NCI-H2196 treated with DMSO at 0.1 percent for 48 hours (cell line): ENCODE measurements around the gene RNF14.

ENCODE experiments used
- DNase-seq: peaks from one replicate; lab custom pipeline; 2025; ENCODE audit not compliant: unreplicated experiment; lab: John Stamatoyannopoulos, UW

Gene RNF14

DNA sequence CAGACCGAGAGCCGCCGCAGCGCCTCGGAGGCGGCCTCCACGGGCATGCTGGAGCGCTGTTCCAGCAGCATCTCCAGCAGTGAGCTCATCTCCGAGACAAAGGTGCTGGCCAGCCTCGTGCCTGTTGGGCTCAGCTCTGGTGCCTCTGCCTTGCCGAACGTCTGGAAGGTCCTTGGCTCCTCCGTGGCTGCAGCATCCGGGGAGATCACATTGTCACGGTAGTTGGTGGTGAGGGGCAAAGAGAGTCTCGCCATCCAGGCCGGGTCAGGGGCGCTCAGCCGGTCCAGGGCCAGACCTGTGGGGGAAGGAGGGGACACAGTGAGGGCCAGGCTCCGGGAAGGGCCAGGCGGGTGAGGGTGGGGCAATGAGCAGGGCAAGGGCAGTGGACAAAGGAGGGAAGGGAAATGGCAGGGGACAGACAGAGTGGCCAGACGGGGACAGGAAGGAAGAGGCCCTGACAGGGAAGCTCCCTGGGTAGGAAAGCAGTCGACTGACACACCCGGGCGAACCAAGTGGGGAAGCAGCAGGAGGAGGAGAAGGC is 23.3 kb upstream of the RNF14 start:
- no peak for DNase-seq

DNA sequence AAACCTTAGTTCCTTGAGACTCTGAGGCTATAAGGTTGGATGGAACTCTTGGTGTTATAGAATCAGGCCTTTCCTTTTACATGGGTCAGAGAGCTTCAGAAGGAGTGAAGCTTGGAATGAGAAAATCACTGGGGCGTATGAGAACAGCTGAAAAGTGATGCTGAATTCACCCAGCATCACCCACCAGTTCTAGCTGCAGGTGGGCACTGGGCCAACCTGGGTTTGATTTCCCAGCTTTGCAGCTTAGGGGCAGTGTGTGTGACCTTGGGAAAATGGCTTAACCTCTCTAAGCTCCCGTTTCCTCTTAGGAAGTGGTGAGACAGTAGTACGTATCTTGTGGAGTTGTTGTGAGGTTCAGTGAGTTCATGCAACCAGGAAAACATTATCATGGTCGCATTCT is 21.6 kb upstream of the RNF14 start:
- no peak for DNase-seq

DNA sequence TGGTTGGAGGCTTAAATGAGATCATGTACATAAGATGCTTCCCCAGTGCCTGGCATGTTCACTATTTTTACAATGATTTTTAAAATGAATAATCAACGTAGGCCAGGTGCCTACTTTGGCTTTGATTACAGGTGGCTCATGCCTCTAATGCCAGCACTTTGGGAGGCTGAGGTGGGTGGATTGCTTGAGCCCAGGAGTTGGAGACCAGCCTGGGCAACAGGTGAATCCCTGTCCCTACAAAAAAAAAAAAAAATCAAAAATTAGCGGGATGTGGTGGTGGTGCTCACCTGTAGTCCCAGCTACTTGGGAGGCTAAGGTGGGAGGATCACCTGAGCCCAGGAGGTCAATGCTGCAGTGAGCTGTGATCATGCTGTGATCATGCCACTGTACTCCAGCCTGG is 20.1 kb upstream of the RNF14 start:
- DNase-seq = no peak

DNA sequence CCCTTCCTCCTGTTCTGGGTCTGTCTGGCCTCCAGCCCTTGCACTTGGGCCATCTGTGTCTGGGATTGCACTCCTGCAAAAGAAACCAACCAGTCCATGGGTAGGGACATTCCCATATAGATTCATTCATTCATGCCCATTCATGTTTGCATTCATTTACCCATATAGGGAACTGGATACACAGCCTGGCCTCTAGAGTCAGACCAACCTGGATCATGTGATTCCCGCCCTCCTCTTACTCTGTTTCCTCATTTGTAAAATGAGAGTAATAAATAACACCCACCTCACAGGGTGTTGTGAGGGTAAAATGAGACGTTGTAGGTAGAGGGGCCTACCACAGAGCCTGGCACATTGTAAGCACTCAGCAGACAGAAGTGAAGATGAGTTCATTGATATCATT is 19.4 kb upstream of the RNF14 start:
- DNase-seq = no peak

DNA sequence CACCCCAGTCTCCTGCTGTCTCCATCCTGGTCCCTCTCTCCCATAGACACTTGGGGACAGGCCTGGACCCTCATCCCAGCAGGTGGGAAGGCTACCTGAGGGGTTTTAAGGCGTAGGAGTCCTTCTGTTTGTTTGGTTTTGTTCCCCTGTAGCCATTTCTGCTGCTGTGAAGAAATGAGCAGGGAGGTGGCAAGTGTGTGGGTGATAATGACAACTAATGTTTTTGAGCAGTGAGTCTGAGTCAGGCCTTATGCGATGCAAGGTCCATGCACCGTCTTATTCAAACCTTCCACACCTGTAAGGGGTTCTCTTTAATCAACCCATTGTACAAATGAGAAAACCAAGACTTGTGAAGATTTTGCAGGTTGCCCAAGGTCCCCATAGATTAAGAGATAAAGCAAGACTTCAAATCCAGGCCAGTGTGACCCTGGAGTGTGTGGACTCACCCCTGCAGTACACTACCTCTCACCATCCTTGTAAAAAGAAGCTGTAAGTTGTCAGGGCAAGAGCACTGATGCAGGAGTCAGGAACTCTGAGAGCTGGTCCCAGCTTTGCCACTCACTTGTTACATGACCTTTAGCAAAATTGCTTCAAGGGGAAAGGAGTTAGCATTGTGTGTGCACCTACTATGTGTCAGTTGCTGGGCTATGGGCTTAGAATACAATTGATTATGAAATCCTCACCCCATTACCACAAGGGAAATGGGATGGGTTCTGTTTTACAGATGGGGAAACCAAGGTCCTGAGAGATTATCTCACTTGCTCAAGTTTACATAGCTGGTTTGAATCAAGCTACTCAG is 18.5 kb upstream of the RNF14 start:
- DNase-seq = no peak

DNA sequence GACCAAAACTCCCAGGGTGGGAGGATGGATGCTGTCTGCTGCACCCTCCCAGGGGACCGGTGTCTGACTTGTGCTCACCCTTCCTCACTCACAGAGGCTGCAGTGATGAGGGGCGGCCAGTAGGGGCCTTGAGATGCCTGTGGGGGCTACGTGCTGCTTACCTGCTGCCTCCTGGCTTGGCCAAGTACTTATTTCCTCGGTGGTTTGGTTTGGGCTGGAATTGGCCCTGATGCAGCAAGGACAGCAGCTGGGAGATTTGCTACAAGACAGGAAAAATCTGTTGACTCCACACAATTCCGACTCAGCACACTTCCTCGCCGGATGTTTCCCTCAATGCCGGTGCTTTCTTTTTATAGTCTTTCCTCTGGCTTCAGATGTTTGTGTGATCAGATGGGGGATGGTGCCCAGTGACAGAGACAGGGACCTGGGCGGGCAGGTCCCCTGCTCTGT is 17.5 kb upstream of the RNF14 start:
- no peak for DNase-seq

DNA sequence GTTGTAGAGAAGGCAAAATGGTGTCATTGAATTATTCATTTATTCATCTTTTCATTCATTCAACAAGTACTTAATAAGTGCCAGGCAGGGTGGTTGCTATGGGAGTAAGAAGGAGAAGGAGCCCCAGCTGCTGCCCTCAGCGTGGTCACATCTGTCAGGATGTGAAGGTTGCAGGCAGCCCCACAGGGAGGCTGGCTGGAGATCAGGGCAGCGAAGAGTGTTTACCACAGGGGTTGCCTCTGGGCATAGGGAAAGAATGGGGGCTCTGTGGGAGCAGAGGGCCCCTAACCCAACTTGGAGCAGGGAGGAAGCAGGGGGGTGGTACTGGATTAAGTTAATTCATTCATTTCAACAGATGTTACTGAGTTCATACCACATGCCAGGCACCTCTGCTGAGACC is 16.9 kb upstream of the RNF14 start:
- DNase-seq = no peak

DNA sequence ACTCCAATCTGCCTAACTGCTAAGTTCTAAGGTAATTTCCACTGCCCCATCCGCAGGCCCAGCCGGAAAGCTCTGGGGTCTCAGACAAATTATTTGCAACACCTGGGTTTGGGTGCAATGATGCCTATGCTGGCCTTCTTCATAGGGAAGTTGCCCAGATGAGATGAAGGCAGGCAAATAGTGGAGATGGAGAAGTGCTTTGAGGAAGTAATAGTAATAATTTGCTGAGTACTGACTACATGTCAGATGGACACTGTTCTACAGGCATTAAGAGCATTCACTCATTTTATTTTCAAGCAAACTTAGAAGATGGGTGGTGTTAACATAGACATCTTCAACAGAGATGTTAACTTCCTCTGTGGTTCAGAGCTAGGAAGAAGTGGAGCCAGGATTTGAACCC is 14.7 kb upstream of the RNF14 start:
- DNase-seq = no peak

DNA sequence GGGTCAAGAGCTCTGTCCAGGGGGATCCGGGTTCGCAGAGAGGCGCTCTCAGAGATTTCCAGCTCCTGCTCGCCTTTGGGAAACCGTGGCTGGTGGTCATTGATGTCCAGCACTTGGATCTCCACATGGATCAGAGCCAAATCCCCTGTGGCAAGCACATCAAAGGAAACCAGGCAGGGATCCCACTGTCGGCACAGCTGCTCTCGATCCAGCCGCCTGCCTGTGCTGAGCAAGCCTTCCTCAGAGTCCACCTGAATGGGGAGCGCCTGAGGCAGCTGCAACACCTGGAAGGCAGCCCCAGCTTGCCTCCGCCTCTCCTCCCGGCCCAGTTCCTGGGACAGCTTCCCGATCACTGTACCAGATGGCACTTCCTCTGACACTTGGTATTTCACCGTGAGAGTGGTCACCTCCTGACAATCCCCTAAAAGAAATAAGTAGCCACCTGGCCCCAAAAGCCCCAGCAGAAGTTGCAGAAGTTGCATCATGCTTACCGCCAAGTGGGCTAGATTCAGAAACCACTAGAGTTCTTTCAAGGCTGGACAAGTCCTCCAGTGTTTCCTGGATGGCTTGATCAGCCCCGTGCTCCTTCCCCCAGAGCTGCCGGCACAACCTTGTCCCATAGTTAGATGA is 11.4 kb upstream of the RNF14 start:
- no peak for DNase-seq

DNA sequence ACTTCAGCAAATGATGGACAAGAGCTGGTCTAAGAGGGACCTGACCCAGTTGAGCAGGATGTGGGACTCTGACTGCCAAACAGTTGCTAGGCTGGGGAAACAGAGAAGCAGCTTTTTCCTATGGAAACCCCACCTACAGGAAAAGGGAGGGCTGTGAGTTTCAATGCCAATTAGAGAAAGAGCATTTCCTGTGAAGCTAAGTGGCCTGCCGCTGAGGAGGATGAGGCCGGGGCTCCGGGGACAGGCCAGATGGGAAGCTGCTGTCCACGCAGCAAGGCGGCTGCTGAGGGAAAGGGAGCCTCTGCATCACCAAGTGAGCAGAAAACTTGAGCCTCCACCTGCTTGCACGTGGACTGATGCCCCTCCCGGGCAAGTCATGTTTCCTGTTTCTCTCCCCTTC is 10.8 kb upstream of the RNF14 start, which contains the start of gene PCDH12:
TSS of gene PCDH12 (minus strand) at position 90 of the 400 bp plus-strand sequence. CDS start 351 bp downstream, outside the sequence.
- no peak for DNase-seq

DNA sequence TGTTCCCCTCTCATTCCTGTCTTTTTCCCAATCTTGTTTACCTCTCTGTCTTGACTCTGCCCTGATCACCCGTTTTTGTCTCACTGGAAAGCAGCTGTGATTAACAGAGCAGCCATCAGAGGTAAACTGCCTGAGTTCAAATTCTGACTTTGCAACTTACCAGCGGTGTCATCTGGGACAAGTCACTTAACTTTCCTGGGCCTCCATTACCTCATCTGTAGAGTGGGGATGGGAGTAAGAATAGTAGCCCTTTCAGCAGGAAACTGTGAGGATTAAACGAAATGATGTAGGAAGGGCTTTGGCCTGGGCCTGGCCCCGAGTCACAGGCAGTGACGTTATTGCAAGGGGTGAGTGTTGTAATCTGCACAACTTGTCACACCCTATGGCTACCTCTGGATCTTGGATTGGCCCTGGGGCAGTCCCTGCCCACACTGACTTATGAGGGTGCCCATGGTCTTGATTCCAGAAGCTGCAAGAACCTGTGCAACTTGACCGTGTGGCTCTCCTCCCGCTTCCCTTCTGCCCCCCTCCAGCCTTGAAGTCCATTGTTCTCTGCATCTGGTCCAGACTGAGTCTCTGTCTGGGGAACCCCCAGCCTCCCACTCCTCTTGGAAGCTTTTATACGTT is 10.2 kb upstream of the RNF14 start:
- DNase-seq = no peak

DNA sequence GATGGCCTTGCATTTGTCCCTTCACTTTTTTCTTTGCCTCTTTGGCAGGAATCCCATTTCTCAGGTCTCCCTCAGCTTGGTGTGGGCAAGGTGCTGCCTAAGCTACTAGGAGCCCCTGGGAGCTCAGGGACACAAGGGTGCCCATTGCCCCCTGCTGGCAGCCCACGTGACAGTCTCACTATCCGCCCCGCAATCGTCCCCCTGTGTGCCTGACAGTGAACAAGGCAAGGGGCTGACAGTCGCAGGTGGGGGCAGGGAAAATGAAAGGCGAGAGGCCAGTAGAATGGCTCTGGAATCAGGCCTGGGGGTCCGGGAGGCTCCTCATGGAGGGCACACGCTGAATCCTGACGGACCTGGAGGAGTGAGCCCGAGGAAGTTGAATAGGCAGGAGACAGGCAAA is 8.9 kb upstream of the RNF14 start:
- no peak for DNase-seq

DNA sequence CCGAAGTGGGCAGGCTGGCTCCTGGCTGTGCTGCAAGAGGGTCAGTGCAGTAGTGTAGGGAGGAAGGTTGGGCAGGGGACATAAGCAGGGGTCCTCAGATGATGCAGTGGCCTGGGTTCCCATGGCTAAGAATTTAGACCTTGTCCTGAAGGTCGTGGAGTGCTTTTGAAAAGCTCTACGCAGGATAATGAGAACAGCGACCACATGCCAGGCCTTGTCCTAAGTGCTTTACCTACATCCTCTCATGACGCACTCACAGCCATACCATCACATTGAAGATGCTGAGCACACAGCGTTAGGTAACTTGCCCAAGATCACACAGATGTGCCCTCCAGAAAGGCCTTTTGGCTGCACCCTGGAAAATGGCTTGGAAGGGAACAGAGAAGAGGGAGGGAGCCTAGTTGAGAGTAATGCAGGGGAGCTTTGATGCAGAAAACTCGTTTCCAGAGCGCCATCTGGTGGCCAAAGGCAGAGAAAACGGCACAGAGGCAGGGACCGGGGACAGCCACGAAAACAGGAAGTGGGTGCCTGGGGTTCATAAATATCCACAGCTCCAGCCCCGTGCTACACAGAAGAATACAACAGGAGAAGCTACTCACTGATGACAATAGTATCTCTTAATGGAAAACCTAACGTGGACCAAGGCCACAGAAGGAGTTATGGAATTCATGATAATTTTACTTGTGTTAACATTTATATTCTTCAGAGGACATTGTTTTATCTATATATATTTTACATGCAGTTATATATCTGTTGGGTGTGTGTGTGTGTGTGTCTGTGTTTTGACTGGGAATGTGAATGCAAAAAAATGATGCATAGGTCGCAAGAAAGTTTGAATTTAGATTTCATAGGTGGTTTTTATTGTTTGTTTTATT is 8.2 kb upstream of the RNF14 start:
- peak; percentile 81 for DNase-seq

DNA sequence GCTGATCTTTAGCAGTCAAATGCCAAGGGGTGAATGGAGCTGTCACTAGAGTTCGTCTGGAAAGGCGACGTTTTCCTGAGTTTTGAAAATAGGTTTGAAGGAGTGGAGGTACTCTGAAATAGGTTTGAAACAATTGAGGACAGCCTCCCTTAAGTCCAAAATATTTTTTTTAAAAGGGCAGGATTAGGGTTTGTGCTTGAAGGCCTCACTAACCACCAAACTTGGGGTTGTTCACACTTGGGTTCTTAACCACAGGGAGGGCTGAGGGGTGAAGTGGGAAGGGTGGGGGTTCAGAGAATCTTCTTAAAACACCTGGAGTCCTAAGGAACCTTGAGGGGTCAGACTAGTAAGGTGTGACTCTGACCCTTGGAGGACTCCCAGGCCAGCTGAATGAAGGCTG is 7.4 kb upstream of the RNF14 start:
- DNase-seq = no peak

DNA sequence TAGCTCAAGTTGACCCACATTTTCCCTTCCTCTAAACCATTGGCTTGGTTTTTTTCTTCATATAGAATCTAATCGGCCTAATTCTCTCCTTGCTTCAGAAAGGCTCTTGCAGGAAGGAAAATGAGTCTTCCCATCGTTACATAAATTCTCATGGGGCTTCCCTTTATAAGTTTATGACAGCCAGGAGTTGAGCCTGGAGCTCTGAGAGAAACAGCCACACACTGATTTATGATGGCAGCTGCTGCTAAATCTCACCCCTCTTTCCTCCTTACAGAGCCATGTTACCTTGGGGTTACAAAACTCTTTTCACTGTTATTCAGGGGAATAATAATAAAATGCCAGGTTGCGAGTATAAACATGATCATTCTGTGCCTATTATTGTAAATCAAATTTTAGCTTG is 5.2 kb upstream of the RNF14 start:
- no peak for DNase-seq

DNA sequence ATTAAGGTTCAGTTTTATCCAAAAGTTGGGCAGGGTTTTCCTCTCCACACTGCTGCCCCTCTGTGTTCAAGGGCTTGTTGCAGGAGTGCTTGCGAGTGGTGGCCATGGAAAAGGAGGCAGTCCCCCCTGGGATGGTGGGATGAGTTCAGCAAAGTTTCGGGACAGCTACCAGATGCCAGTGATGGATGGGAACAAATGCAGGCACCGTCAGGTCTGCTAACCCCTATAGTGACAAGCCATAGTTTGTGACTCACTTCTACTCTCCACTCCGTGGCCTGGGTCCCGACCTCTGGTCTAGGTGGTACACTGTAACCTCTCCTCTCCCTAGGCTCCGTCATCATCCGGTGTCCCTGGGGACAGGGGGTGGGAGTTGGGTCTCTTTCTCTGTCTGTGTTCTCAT is 3.8 kb upstream of the RNF14 start:
- no peak for DNase-seq

DNA sequence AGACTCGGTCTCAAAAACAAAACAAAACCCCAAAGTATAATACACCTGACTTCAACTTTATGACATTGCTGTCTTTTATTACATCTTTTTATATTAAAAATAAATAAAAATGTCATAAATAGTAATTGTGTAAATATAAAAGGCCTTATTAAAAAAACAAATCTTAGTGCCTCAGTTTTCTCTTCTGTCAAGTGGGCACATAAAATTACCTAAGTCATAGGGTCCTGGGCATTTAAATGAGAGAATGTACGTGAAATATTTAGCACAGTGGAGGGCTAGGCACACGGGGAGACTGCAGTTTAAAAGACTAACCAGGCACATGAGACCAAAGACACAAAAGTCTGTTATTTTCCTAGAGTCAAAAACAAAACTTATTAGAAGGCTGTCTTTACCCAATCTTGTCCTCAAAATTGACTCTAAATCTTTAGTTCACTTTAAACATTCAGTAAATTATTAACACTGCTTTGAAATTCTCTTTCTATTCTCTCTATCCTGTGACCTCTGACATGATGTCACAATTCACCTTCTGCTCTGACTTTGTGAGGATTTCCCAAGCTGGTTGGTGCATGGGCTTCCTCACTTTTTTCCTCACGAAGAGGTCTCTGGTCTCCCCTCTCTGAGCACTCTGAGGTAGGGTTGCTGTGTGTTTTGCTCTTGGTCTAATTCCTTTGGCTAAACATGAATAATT is 2.5 kb upstream of the RNF14 start:
- DNase-seq = no peak

DNA sequence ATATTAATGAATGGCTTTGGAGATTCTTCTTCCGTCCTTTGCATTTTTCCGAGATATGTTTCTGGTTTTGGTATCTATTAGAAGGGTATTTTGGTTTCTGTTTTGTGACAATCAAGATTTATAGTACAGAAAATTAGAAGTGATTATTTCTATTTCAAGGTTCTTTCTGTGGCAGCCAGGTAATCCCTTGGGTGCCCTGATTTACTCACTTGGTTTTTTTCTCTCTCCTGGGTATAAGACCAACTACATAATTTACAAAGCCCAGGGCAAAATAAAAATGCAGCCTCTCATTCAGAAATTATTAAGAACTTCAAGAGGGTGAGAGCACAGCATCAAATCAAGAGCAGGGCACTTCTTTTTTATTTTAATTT is 2.0 kb upstream of the RNF14 start:
- no peak for DNase-seq

DNA sequence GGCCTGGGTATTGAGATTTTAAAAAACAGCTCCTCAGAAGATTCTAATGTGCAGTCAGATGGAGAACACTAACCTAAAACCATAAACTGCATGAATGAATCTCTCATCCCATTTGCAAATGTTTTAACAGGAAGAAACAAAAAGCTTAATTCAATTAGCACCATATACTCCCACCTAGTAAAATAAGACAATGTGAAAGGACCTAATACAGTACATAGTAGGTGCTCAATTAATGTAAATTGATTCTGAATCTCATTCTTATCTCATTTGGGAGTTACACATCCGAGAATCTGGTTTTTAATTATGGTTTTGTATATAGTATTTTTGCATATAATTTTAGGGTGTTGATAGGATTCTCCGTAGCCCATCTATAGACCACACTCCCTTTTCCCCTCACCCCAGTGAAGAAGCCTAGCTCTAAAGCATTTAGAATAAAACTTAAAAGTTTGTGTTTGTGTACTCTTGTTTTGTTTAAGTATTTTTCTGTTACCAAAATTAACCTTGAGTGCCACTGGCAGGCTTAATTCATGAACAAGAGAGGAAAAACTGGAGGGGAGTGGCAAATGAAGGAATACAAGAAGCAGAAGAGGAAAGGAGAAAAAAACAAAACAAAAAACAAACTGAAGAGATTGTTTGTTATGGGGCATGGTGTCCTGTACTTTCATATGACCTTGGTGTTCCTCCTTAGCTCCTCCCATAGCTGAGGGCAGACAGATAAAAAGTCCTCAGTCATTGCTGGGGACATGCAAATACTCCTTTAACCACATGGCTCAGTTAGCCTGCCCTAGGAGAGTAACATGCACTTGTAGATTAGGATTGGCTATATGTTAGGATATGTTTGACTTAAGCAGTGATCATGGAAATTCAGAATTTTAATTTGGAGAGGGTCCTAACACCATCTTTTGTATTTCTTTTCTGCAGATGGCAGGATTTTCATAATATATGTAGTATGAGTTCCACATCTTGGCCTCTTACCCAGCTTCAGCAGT is 1.2 kb downstream of the RNF14 start:
- no peak for DNase-seq
